ENCODE measurements around the gene ODC1. TPM values are rescaled to one million over a fixed set of nuclear protein-coding genes. Genes with fewer than 3 reads are reported as not detected.

Gene ODC1
- total RNA-seq, 1 experiment from 2014 or later: 78.4 TPM

GRCh38 chr2:10428355-10428754 lies 19.8 kb downstream of the ODC1 start:
- no peak for TF ChIP-seq CTCF (IDR thresholded peaks at IDR 0.05; ENCODE audit: unreplicated experiment)
- intact Hi-C loops (cut with micrococcal nuclease; ENCODE audit: unreplicated experiment): no loop called here
- H3K27me3 Mint-ChIP-seq (ENCODE audit: unreplicated experiment): no peaks in the 10 kb centered on the region
- no peak for DNase-seq
- no peak overlapping the region for H3K27ac Mint-ChIP-seq (ENCODE audit: unreplicated experiment)
- BruUV-seq (replicated peaks): no TSS peak
- CTCF ChIA-PET: no interaction called here
- no peak overlapping the region for H3K4me3 Mint-ChIP-seq (ENCODE audit: low read depth, unreplicated experiment)
- H3K9me3 Mint-ChIP-seq (ENCODE audit: low read depth, unreplicated experiment): no peaks in the 10 kb centered on the region
- H3K4me1 Mint-ChIP-seq (ENCODE audit: low read depth, unreplicated experiment): peaks cover 15% of the 10 kb centered on the region
- peaks cover 13% of the 10 kb centered on the region for H3K36me3 Mint-ChIP-seq (ENCODE audit: insufficient read depth, unreplicated experiment)

GRCh38 chr2:10427618-10427949 lies 20.5 kb downstream of the ODC1 start:
- no peak for TF ChIP-seq CTCF (IDR thresholded peaks at IDR 0.05; ENCODE audit: unreplicated experiment)
- intact Hi-C loops (cut with micrococcal nuclease; ENCODE audit: unreplicated experiment): no loop called here
- Mint-ChIP-seq H3K27ac (ENCODE audit: unreplicated experiment) (no peak overlapping the region), H3K27me3 (ENCODE audit: unreplicated experiment) (no peaks in the 10 kb centered on the region), H3K9me3 (ENCODE audit: low read depth, unreplicated experiment) (no peaks in the 10 kb centered on the region), H3K4me1 (ENCODE audit: low read depth, unreplicated experiment) (peaks cover 8% of the 10 kb centered on the region), H3K36me3 (ENCODE audit: insufficient read depth, unreplicated experiment) (peaks cover 13% of the 10 kb centered on the region), H3K4me3 (ENCODE audit: low read depth, unreplicated experiment) (no peak overlapping the region)
- no peak for DNase-seq
- CTCF ChIA-PET: no interaction called here
- BruUV-seq (replicated peaks): no TSS peak

GRCh38 chr2:10426726-10427617 lies 21.2 kb downstream of the ODC1 start:
- Mint-ChIP-seq H3K4me1 (ENCODE audit: low read depth, unreplicated experiment) (peaks cover 4% of the 10 kb centered on the region), H3K4me3 (ENCODE audit: low read depth, unreplicated experiment) (no peak overlapping the region), H3K27ac (ENCODE audit: unreplicated experiment) (no peak overlapping the region), H3K27me3 (ENCODE audit: unreplicated experiment) (no peaks in the 10 kb centered on the region), H3K36me3 (ENCODE audit: insufficient read depth, unreplicated experiment) (peaks cover 13% of the 10 kb centered on the region), H3K9me3 (ENCODE audit: low read depth, unreplicated experiment) (no peaks in the 10 kb centered on the region)
- intact Hi-C loops (cut with micrococcal nuclease; ENCODE audit: unreplicated experiment): no loop called here
- DNase-seq: no peak
- TSS peak; percentile 41 for BruUV-seq (replicated peaks)
- no peak for TF ChIP-seq CTCF (IDR thresholded peaks at IDR 0.05; ENCODE audit: unreplicated experiment)
- CTCF ChIA-PET: no interaction called here

GRCh38 chr2:10425699-10426098 lies 22.4 kb downstream of the ODC1 start:
- CTCF ChIA-PET: no interaction called here
- H3K36me3 Mint-ChIP-seq (ENCODE audit: insufficient read depth, unreplicated experiment): peaks cover 13% of the 10 kb centered on the region
- no peaks in the 10 kb centered on the region for H3K27me3 Mint-ChIP-seq (ENCODE audit: unreplicated experiment)
- H3K27ac Mint-ChIP-seq (ENCODE audit: unreplicated experiment): no peak overlapping the region
- no TSS peak for BruUV-seq (replicated peaks)
- H3K4me3 Mint-ChIP-seq (ENCODE audit: low read depth, unreplicated experiment): no peak overlapping the region
- no peaks in the 10 kb centered on the region for H3K4me1 Mint-ChIP-seq (ENCODE audit: low read depth, unreplicated experiment)
- DNase-seq: no peak
- TF ChIP-seq CTCF (IDR thresholded peaks at IDR 0.05; ENCODE audit: unreplicated experiment): no peak
- intact Hi-C loops (cut with micrococcal nuclease; ENCODE audit: unreplicated experiment): no loop called here
- H3K9me3 Mint-ChIP-seq (ENCODE audit: low read depth, unreplicated experiment): no peaks in the 10 kb centered on the region

All from Calu3 (cell line).